ENCODE results near the gene SDSL. TPM values are rescaled to one million over a fixed set of nuclear protein-coding genes. Genes with fewer than 3 reads are reported as not detected.

The SDSL gene
- total RNA-seq, 2 experiments from 2014 or later = not detected

Other genes with a start within 250 kb of the SDSL start
- gene DDX54, start 236.9 kb upstream of the SDSL start, total RNA-seq = 100 to 1,000 TPM; 114 to 116 TPM
- gene RITA1, start 236.7 kb upstream of the SDSL start, total RNA-seq = 10 to 100 TPM; 14.0 to 16.1 TPM
- gene TPCN1, start 200.9 kb upstream of the SDSL start, total RNA-seq = 10 to 100 TPM; 47.3 to 49.2 TPM
- gene SLC8B1, start 87.3 kb upstream of the SDSL start, total RNA-seq = 10 to 100 TPM; 20.2 to 20.4 TPM
- gene PLBD2, start 63.8 kb upstream of the SDSL start, total RNA-seq = 10 to 100 TPM; 13.9 to 14.1 TPM
- gene SDS, start 18.5 kb upstream of the SDSL start, total RNA-seq = not detected
- gene LHX5, start 49.5 kb downstream of the SDSL start, total RNA-seq = not detected

Data from activated naive CD4-positive, alpha-beta T cell treated with anti-CD3 and anti-CD28 coated beads for 36 hours (primary cell).